ENCODE data around the gene SPAG5. TPM values are rescaled to one million over a fixed set of nuclear protein-coding genes. Genes with fewer than 3 reads are reported as not detected.

Gene SPAG5
- total and polyA plus RNA-seq, 10 of the 15 experiments (the other 5 are each of a cell fraction or from before 2014, with no cell fraction given) = 73.5 to 171 (median 106) TPM

DNA sequence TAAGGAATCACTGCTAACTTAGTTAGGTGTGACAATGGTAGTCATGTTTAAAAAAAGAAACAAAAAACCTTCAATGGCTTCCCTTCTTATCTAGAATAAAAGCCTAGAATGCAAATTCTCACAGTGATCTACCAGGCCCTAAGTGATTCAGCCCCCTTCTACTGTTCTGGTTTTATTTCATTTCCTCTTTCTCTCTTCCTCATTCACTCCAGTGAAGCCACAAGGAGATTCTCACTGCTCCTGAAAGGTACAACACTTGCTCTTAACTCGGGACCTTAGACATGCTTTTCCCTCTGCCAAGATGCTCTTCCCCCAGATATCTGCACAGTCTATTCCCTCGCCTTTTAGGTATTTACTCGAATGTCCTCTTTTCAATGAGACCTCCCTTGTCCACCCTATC lies 31.2 kb downstream of the SPAG5 start (continued):
- TF ChIP-seq IRF4 (IDR thresholded peaks at IDR 0.05; ENCODE audit: low read depth, low read length) = peak; percentile 59; the same call in 1 of the 2 replicates
- TF ChIP-seq SKIL (IDR thresholded peaks at IDR 0.05; ENCODE audit: low read depth, poor library complexity, severe bottlenecking) = no peak
- no peak for TF ChIP-seq RFX5 (IDR thresholded peaks at IDR 0.05; ENCODE audit: low read depth, low read length)
- TF ChIP-seq CHD1 (IDR thresholded peaks at IDR 0.05; ENCODE audit: low read depth, low read length) = no peak
- TF ChIP-seq GABPA (IDR thresholded peaks at IDR 0.05; ENCODE audit: low read depth) = no peak
- no peak for TF ChIP-seq SMC3 (IDR thresholded peaks at IDR 0.05; ENCODE audit: borderline replicate concordance, low read length)
- TF ChIP-seq ZBTB33 (IDR thresholded peaks at IDR 0.05) = no peak
- no peak for TF ChIP-seq JUNB (IDR thresholded peaks at IDR 0.05)
- TF ChIP-seq CBFB (IDR thresholded peaks at IDR 0.05; ENCODE audit: low read depth) = no peak
- no peak for TF ChIP-seq TAF1 (IDR thresholded peaks at IDR 0.05; ENCODE audit: borderline replicate concordance, low read depth, low read length)
- TF ChIP-seq E2F8 (IDR thresholded peaks at IDR 0.05; ENCODE audit: low read depth, partially characterized antibody) = no peak
- TF ChIP-seq ZNF384 (IDR thresholded peaks at IDR 0.05; ENCODE audit: borderline replicate concordance, low read depth, low read length) = 0 out of 2 replicates have a peak, but pooled peaks have one; percentile 12
- peak; percentile 56; the same call in 1 of the 2 replicates for TF ChIP-seq ATF2 (IDR thresholded peaks at IDR 0.05; ENCODE audit: low read length)
- TF ChIP-seq EP300 (IDR thresholded peaks at IDR 0.05; ENCODE audit: borderline replicate concordance in 1 of 2, control insufficient read depth in 1 of 2, low read depth in 2 of 2, low read length in 2 of 2) = peak in 1 of 2 experiments; percentile 70; a peak in 1 of 4 replicates
- no peak for TF ChIP-seq HDAC6 (IDR thresholded peaks at IDR 0.05; ENCODE audit: unreplicated experiment)
- no peak for TF ChIP-seq IRF5 (IDR thresholded peaks at IDR 0.05; ENCODE audit: borderline replicate concordance)
- no peak for TF ChIP-seq HDGF (IDR thresholded peaks at IDR 0.05)
- no peak for TF ChIP-seq E4F1 (IDR thresholded peaks at IDR 0.05; ENCODE audit: borderline replicate concordance, partially characterized antibody)

All from GM12878 (cell line).